Putamen (tissue), 1 donor: ENCODE results near the gene MLXIPL.
"Not testable (repeated sequence)": the region's sequence is repeated elsewhere in the genome, so short reads cannot be mapped to it uniquely, and the experiment has no call there.

Experiments
- DNase-seq: peaks from one replicate; pipeline ENCODE4 v3.0.0-alpha.2; 2016; ENCODE audit warnings: low spot score

The MLXIPL gene

DNA sequence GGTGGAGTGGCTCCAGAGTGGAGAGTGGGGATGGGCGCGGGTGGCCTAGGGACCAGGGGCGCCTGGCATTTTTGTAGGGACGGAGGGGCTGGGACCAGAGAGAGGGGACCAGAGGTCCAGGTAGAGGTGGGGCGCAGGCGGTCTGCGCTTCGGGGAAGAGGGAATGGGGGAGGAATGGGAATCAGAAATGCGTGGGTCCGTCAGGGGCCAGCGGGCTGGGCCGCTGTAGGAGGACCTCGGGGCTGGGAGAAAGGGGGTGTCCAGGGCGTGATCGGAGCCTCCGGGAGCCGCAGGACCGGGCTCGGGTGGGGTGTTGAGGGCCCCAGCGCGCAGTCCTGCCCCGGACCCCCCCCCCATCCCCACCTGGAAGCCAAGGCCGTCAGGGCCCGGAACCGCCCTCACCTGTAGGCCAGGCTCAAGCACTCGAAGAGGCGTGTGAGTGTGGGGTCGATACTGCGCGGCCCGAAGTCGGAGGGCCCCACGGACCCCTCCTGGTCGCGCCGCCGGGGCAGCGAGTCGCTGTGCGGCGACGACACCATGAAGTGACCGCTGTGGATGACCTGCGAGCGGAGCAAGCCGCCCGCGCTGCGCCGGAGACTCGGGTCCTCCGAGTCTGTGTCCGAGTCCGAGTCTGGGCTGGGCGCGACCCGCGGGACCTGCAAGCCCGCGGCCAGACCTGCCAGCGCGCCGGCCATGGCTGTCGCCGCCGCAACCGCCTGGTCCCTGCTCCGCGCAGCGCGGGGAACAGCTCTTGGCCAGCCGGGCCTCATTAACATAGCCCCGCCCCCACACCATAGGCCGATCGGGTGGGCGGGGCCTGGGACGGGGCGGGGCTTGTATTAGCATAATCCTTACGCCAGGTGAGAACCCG lies at the start of gene MLXIPL:
TSS of gene MLXIPL (minus strand) at position 725 of the 871 bp plus-strand sequence. CDS start at position 695, 30 bp downstream.
- no peak for DNase-seq

- no peak for DNase-seq
These were observed 47.6 kb upstream of the MLXIPL start for GRCh38 chr7:73671857-73672445.

DNA sequence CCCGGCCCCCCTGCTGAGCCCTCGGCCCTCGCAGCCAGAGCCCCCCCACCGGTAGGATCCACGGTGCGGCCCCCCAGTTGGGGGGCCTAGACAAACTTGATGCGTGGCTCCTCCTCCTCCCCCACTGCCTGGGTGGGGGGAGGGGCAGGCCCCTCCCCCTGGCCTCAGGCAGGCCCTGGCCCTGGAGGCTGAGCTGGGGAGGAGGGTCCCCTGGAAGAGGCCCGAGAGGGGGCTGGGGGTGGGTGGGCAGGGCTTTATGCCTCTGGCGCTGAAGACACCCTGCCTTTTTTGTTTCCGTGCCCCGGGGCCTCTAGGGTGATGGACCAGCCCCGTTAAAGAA lies 47.0 kb upstream of the MLXIPL start:
- DNase-seq, result no peak

DNA sequence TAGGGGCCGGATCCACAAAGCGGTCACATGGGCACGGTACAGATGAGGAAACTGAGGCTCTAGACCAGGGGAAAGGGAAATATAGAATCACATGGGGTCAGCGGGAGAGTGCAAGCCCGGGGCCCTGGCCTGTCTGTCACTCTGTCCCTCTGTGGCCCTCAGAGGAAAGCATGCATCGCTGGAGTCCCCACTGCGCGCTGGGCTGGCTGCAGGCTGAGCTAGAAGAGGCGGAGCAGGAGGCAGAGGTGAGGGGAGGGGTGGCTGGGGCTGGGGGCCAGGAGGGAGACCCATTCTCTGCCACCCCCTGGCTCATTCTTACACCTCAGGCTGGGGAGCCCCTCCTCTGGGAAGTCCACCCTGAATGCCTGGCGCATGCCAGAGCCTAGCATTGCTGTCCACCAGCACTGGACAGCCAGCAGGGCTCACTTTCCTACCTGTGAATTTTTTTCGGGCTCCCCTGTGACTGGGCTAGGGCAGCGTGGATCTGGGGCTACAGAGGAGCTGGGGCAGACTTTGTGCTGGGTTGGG lies 45.6 kb upstream of the MLXIPL start:
- DNase-seq, result no peak

DNA sequence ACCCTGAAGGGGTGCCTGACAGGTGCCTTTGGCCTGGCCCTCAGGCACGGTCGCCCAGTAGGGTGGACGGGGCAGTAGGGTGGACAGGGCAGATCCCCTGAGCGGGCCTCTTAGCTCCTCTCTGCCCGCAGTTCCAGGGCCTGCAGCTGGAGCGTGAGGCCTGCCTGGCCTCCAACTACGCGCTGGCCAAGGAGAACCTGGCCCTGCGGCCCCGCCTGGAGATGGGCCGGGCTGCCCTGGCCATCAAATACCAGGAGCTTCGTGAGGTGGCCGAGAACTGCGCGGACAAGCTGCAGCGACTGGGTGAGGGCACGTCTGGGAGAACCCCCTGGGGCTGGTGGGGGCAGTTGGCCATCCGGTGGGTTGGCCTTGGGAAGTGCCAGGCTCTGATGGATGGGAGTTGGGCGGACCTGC lies 45.0 kb upstream of the MLXIPL start:
- no peak for DNase-seq

DNA sequence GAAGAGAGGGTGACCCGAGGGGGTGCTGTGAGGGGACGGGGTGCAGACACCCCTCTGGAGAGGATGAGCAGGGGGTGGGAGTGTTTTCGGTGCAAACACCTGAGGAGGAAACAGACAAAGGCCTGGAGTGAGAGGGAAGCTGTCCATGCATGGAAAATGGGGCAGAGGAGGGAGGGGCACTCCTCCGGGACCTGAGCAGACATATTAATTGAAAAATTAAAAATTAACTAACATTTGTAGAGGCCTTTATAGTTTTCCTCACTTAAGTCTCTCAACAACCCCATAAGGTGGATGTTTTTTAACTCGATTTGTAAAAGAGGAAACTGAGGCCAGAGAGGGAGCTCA lies 44.5 kb upstream of the MLXIPL start:
- DNase-seq, result no peak

GRCh38 chr7:73668103-73668885 lies 44.0 kb upstream of the MLXIPL start:
- DNase-seq, result no peak

GRCh38 chr7:73667344-73668102 lies 43.2 kb upstream of the MLXIPL start, which contains the start of gene VPS37D:
Gene VPS37D (plus strand): TSS chr7:73667831. CDS start chr7:73667959, 128 bp downstream.
- DNase-seq, result peak; percentile 80

DNA sequence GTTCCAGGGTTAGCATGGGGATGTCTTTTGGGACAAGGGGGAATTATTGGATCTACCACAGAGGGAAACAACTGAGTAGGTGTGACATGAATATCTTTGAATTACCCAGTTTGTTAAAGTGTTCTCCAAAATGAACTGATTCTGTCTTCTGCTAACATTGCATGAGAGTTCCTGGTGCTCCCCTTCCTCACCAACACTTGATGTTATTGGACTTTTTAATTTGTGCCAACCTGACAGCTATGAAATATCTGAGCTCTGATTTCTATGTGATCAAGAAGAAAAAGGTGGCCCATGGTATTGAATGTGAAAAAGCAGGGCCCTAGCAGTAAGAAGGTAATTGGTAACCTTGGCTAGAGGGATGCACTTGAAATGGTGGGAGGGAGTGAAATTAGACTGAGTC lies 38.7 kb upstream of the MLXIPL start:
- no peak for DNase-seq

- DNase-seq, result not testable (repeated sequence)
These were observed 36.3 kb upstream of the MLXIPL start for GRCh38 chr7:73660594-73660993.

- no peak for DNase-seq
These were observed 35.7 kb upstream of the MLXIPL start for GRCh38 chr7:73659983-73660382.

- DNase-seq, result not testable (repeated sequence)
These were observed 31.0 kb upstream of the MLXIPL start for GRCh38 chr7:73655309-73655708.

GRCh38 chr7:73652541-73652949 lies 28.2 kb upstream of the MLXIPL start:
- no peak for DNase-seq

- DNase-seq, result no peak
These were observed 26.2 kb upstream of the MLXIPL start for GRCh38 chr7:73650524-73650923.

GRCh38 chr7:73649576-73649975 lies 25.3 kb upstream of the MLXIPL start:
- no peak for DNase-seq

GRCh38 chr7:73648593-73649332 lies 24.4 kb upstream of the MLXIPL start:
- DNase-seq, result no peak

DNA sequence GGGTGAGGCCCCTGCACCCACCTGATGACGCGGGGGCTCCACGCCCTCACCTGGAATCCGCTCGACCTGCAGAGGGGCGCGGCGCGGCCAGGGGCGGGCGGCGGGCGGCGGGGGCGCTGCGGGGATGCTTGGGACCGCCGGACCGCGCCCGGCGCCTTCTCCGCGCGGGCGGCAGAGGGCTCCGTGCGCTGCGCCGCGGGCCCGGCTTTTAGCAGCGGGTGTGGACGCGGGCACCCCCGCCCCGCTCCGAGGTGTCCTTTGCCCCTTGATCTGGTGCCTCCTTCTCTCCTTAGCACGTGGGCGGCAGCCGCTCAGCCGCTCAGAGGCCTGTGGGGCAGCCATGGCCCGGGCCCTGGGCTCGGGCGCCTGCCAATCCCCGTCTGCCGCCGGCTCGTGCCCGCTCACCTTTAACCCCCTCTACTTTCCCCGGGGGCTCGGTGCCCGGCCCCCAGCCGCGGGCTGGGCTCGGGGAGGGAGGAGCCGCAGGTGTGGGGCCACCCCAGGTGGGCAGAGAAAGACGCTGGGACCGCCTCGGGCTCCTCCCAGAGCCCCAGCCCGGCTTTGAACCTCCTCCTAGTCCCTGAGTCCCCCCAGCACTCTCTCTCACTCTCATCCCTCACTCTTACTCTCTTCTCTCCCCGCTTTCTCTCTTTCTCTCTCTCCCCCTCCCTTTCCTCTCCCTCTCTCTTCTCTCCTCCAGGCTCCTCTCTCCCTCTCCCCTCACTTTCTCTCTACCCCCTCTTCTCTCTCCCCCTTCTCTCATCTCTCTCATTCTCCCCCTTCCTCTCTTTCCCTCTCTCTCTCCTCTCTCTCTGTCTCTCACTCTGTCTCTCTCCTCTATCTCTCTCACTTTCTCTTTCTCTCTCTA lies 23.6 kb upstream of the MLXIPL start:
- no peak for DNase-seq

DNA sequence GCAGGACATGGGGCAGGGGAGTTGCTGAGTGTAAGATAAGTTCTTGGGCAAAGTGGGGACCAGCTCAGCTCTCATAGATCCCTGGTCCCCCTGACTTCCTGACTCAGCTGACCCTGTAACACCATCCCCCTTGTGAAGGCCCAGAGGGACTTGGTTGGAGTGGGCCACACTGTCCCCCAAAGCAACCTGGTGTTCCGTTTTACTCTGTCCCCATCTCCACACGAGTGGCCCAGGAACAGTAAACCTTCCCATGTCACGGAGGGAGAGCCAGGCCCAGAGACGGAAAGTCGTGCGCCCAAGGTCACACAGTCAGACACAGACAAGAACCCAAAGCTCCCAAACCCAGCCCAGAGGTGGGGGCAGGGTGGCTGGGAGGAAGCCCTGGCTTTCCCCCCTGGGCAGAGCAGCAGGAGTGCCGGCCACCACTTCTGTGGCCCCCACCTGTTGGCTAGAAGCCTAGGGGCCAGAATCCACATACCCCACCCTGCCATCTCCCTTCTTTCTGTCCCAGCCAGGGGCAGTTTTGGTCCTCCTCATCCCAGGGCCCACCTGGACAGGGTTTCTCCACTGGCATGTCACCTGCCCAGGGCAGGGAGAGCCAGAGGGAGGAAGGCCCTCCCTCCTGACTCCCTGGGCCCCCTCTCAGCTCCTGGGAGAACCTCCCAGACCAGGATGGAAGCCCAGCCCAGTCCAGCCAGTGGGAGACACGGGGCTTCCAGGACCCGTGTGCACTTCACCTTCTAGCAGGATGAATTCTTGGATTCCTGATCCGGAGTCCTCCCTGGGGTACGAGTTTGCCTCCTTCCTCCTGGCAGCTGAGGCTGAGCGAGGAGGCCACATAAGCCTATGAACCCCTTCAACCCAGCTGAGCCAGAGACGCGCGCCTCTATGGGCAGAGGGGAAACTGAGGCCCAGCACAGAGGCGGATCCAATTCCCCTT lies 22.7 kb upstream of the MLXIPL start:
- no peak for DNase-seq

GRCh38 chr7:73645643-73646174 lies 21.4 kb upstream of the MLXIPL start:
- no peak for DNase-seq
